GM12873 (cell line): ENCODE measurements around the gene CAD.

Source experiments
- TF ChIP-seq, protein P1 (sequence below): IDR thresholded peaks from 2 replicates; pipeline ENCODE4 v1.5.1; 2012; ENCODE audit warnings: low read depth, mild to moderate bottlenecking, moderate library complexity, low read length, control low read depth; ENCODE audit not compliant: insufficient read depth; ENCODE audit errors: missing control alignments

Gene CAD

GRCh38 chr2:27212626-27213471 lies 4.3 kb upstream of the CAD start:
- TF ChIP-seq, protein P1, sequence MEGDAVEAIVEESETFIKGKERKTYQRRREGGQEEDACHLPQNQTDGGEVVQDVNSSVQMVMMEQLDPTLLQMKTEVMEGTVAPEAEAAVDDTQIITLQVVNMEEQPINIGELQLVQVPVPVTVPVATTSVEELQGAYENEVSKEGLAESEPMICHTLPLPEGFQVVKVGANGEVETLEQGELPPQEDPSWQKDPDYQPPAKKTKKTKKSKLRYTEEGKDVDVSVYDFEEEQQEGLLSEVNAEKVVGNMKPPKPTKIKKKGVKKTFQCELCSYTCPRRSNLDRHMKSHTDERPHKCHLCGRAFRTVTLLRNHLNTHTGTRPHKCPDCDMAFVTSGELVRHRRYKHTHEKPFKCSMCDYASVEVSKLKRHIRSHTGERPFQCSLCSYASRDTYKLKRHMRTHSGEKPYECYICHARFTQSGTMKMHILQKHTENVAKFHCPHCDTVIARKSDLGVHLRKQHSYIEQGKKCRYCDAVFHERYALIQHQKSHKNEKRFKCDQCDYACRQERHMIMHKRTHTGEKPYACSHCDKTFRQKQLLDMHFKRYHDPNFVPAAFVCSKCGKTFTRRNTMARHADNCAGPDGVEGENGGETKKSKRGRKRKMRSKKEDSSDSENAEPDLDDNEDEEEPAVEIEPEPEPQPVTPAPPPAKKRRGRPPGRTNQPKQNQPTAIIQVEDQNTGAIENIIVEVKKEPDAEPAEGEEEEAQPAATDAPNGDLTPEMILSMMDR = no peak

DNA sequence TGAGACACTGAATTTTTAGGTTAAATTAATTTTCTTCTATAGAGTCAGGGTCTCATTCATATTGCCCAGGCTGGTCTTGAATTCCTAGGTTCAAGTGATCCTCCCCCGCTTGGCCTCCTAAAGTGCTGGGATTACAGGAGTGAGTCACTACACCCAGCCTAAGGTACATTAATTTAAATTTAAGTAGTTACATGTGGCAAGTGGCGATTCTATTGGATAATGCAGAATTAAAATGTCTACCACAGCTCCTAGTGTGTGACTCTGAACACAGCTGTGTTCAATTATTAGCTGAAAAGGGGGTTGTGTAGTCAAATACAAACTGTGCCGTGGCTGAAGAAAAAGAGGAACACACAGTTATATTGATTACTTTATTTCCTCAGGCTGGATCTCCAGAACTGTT lies 2.2 kb upstream of the CAD start:
- TF ChIP-seq, protein P1 = no peak

- TF ChIP-seq, protein P1 = no peak
These were observed 592 bp upstream of the CAD start for GRCh38 chr2:27216416-27217137.

- TF ChIP-seq, protein P1 = no peak
These were observed 1.4 kb downstream of the CAD start for GRCh38 chr2:27218614-27219013.

GRCh38 chr2:27219091-27219490 lies 1.9 kb downstream of the CAD start:
- TF ChIP-seq, protein P1 = no peak

DNA sequence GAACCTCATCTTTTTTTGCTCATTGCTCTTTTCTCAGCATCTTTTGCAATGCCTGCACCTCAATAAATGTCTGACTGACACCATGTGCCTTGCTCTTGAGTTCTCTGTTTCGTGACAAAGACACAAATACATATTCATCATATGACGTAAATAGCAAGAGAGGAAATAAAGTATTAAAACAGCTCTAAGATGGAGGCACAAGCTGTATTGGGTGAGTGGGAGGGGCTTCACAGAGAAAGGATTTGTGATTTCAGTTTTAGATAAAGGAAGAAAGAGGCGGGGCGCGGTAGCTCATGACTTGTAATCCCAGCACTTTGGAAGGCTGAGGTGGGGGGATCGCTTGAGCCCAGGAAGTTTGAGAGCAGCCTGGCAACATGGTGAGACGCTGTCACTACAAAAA lies 2.9 kb downstream of the CAD start:
- TF ChIP-seq, protein P1 = no peak

- TF ChIP-seq, protein P1 = no peak
These were observed 4.0 kb downstream of the CAD start for GRCh38 chr2:27221166-27221565.
